Measurements from ENCODE around the gene CYFIP1. TPM values are rescaled to one million over a fixed set of nuclear protein-coding genes. Genes with fewer than 3 reads are reported as not detected.

CYFIP1 gene
- total RNA-seq, 1 experiment from 2014 or later, result 205 TPM

GRCh38 chr15:22874966-22875365, 105.2 kb downstream of the CYFIP1 start:
- peaks cover 7% of the 10 kb centered on the region for H3K36me3 ChIP-seq (ENCODE audit: control insufficient read depth, insufficient read depth, low read length)
- CTCF ChIA-PET, result interaction anchor here (1.3 kb wide), 1 partner anchor 9 kb away, joined by 3 read pairs; no protein-coding TSS in a partner anchor
- BruUV-seq (replicated peaks), result no TSS peak

GRCh38 chr15:22874256-22874655, 105.9 kb downstream of the CYFIP1 start:
- no peaks in the 10 kb centered on the region for H3K4me1 ChIP-seq
- H3K9me3 Mint-ChIP-seq (ENCODE audit: unreplicated experiment), result no peaks in the 10 kb centered on the region
- DNase-seq, result peak in 1 of 2 experiments; percentile 20
- no peaks in the 10 kb centered on the region for H3K27me3 ChIP-seq (replicated peaks; ENCODE audit: control insufficient read depth, insufficient read depth, low read length)
- TF ChIP-seq, protein P1, sequence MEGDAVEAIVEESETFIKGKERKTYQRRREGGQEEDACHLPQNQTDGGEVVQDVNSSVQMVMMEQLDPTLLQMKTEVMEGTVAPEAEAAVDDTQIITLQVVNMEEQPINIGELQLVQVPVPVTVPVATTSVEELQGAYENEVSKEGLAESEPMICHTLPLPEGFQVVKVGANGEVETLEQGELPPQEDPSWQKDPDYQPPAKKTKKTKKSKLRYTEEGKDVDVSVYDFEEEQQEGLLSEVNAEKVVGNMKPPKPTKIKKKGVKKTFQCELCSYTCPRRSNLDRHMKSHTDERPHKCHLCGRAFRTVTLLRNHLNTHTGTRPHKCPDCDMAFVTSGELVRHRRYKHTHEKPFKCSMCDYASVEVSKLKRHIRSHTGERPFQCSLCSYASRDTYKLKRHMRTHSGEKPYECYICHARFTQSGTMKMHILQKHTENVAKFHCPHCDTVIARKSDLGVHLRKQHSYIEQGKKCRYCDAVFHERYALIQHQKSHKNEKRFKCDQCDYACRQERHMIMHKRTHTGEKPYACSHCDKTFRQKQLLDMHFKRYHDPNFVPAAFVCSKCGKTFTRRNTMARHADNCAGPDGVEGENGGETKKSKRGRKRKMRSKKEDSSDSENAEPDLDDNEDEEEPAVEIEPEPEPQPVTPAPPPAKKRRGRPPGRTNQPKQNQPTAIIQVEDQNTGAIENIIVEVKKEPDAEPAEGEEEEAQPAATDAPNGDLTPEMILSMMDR (IDR thresholded peaks at IDR 0.05; ENCODE audit: insufficient read depth in 1 of 2, low read depth in 1 of 2, low read length in 1 of 2, severe bottlenecking in 1 of 2, unreplicated experiment in 1 of 2), result no peak
- no peaks in the 10 kb centered on the region for H3K9me3 ChIP-seq
- H3K4me3 ChIP-seq (ENCODE audit: low read depth, low read length), result no peak overlapping the region
- no peaks in the 10 kb centered on the region for H3K27me3 Mint-ChIP-seq (ENCODE audit: insufficient read depth, unreplicated experiment)
- peaks cover 99% of the 10 kb centered on the region for H3K36me3 Mint-ChIP-seq (ENCODE audit: insufficient read depth, unreplicated experiment)
- no peak overlapping the region for H3K27ac Mint-ChIP-seq (ENCODE audit: unreplicated experiment)
- H3K36me3 ChIP-seq (ENCODE audit: control insufficient read depth, insufficient read depth, low read length), result peaks cover 7% of the 10 kb centered on the region
- peaks cover 4% of the 10 kb centered on the region for H3K4me1 Mint-ChIP-seq (ENCODE audit: low read depth, unreplicated experiment)
- intact Hi-C loops (cut with micrococcal nuclease; ENCODE audit: unreplicated experiment), result no loop called here
- ChIA-PET CTCF (interaction anchor here (1.3 kb wide), 1 partner anchor 9 kb away, joined by 3 read pairs; no protein-coding TSS in a partner anchor), POLR2A (no interaction called here)
- H3K4me3 Mint-ChIP-seq (ENCODE audit: unreplicated experiment), result no peak overlapping the region
- BruUV-seq (replicated peaks), result no TSS peak

More at GRCh38 chr15:22874966-22875365, 105.2 kb downstream of the CYFIP1 start:
- Histone ChIP-seq H3K9me3 (no peaks in the 10 kb centered on the region), H3K4me1 (no peaks in the 10 kb centered on the region), H3K27me3 (replicated peaks; ENCODE audit: control insufficient read depth, insufficient read depth, low read length) (no peaks in the 10 kb centered on the region), H3K4me3 (ENCODE audit: low read depth, low read length) (no peak overlapping the region)
- Mint-ChIP-seq H3K4me3 (ENCODE audit: unreplicated experiment) (no peak overlapping the region), H3K27ac (ENCODE audit: unreplicated experiment) (no peak overlapping the region), H3K27me3 (ENCODE audit: insufficient read depth, unreplicated experiment) (no peaks in the 10 kb centered on the region), H3K9me3 (ENCODE audit: unreplicated experiment) (no peaks in the 10 kb centered on the region), H3K36me3 (ENCODE audit: insufficient read depth, unreplicated experiment) (peaks cover 94% of the 10 kb centered on the region), H3K4me1 (ENCODE audit: low read depth, unreplicated experiment) (peaks cover 4% of the 10 kb centered on the region)
- TF ChIP-seq, protein P1 (IDR thresholded peaks at IDR 0.05; ENCODE audit: insufficient read depth in 1 of 2, low read depth in 1 of 2, low read length in 1 of 2, severe bottlenecking in 1 of 2, unreplicated experiment in 1 of 2), result no peak
- POLR2A ChIA-PET, result no interaction called here
- DNase-seq, result peak in 1 of 2 experiments; percentile 12
- intact Hi-C loops (cut with micrococcal nuclease; ENCODE audit: unreplicated experiment), result no loop called here

GRCh38 chr15:22873841-22874240, 106.3 kb downstream of the CYFIP1 start:
- peaks cover 7% of the 10 kb centered on the region for H3K36me3 ChIP-seq (ENCODE audit: control insufficient read depth, insufficient read depth, low read length)
- DNase-seq, result no peak
- ChIA-PET CTCF (no interaction called here), POLR2A (no interaction called here)
- H3K4me1 Mint-ChIP-seq (ENCODE audit: low read depth, unreplicated experiment), result peaks cover 4% of the 10 kb centered on the region
- H3K27ac Mint-ChIP-seq (ENCODE audit: unreplicated experiment), result no peak overlapping the region
- H3K36me3 Mint-ChIP-seq (ENCODE audit: insufficient read depth, unreplicated experiment), result peaks cover 99% of the 10 kb centered on the region
- TF ChIP-seq, protein P1 (IDR thresholded peaks at IDR 0.05; ENCODE audit: insufficient read depth in 1 of 2, low read depth in 1 of 2, low read length in 1 of 2, severe bottlenecking in 1 of 2, unreplicated experiment in 1 of 2), result no peak
- intact Hi-C loops (cut with micrococcal nuclease; ENCODE audit: unreplicated experiment), result no loop called here
- no peak overlapping the region for H3K4me3 Mint-ChIP-seq (ENCODE audit: unreplicated experiment)
- BruUV-seq (replicated peaks), result no TSS peak
- H3K9me3 Mint-ChIP-seq (ENCODE audit: unreplicated experiment), result no peaks in the 10 kb centered on the region
- no peaks in the 10 kb centered on the region for H3K9me3 ChIP-seq
- no peaks in the 10 kb centered on the region for H3K27me3 ChIP-seq (replicated peaks; ENCODE audit: control insufficient read depth, insufficient read depth, low read length)
- no peaks in the 10 kb centered on the region for H3K27me3 Mint-ChIP-seq (ENCODE audit: insufficient read depth, unreplicated experiment)
- H3K4me3 ChIP-seq (ENCODE audit: low read depth, low read length), result no peak overlapping the region
- H3K4me1 ChIP-seq, result no peaks in the 10 kb centered on the region
